Testis (tissue), 3 donors: ENCODE results near the gene STAT6. TPM values are rescaled to one million over a fixed set of nuclear protein-coding genes. Genes with fewer than 3 reads are reported as not detected.
A peak's percentile ranks its signal among the peaks of the same experiment; 100 is the strongest.

Source experiments
- DNase-seq: peaks from one replicate; pipeline ENCODE4 v3.0.0-alpha.2; 2019
- H3K27ac ChIP-seq, 2 donors: fragments of 200-600 bp; sonication (generic); one replicate each; pipeline ENCODE4 v1.5.1; 2019
- H3K27me3 ChIP-seq: fragments of 200-600 bp; sonication (generic); one replicate; pipeline ENCODE4 v1.5.1; 2019
- H3K36me3 ChIP-seq: fragments of 200-600 bp; sonication (generic); one replicate; pipeline ENCODE4 v1.5.1; 2017; ENCODE audit warnings: low read depth; ENCODE audit errors: missing control alignments
- H3K4me1 ChIP-seq: fragments of 200-600 bp; sonication (generic); one replicate; pipeline ENCODE4 v1.5.1; 2019
- H3K4me3 ChIP-seq, 2 donors: fragments of 200-600 bp; sonication (generic); one replicate each; pipeline ENCODE4 v1.5.1; 2017 to 2019
- H3K9me3 ChIP-seq: fragments of 200-600 bp; sonication (generic); one replicate; pipeline ENCODE4 v1.5.1; 2017
- CTCF ChIP-seq, 3 experiments: fragments of 450-650 bp in 2 of 3; fragments of 200-600 bp in 1 of 3; sonication (generic) in 1 of 3; IDR thresholded peaks; one replicate each; pipeline ENCODE4 v1.5.1; 2016 to 2019; ENCODE audit warnings: antibody characterized with exemption in 3 of 3, mild to moderate bottlenecking in 2 of 3, moderate library complexity in 1 of 3
- POLR2A ChIP-seq: fragments of 450-650 bp; IDR thresholded peaks from one replicate; pipeline ENCODE4 v1.6.1; 2017; ENCODE audit warnings: antibody characterized with exemption, mild to moderate bottlenecking, moderate library complexity
- WGBS, 2 donors: methylation state at CpG; one replicate each; pipeline ENCODE4 v1.1.5; 2018; 5-methylcytosine and 5-hydroxymethylcytosine counted together
- intact Hi-C: fragments of 100-400 bp; cut with DNase I; formaldehyde crosslinking; loops from one replicate; pipeline ENCODE4 v1.15.1; 2023; ENCODE audit warnings: low total_unique reads
- polyA plus RNA-seq: library from polyadenylated mRNA; stranded (reverse); fragments of 350-450 nt; fragmentation: Illumina TruSeq; extraction: RNeasy Lipid Tissue Mini Kit (QIAGEN cat#74804); gene quantifications from one replicate; pipeline ENCODE4 v1.2.3, GENCODE V29; 2014; ENCODE audit warnings: low read depth, low replicate concordance; ENCODE audit not compliant: insufficient read depth
- total RNA-seq, 2 donors: library from RNA; depleted of rRNA; stranded (reverse); fragments of >200 nt; gene quantifications; one replicate each; pipeline ENCODE4 v1.2.3, GENCODE V29; 2016

Gene STAT6
- total and polyA plus RNA-seq, 3 donors from 2014 or later, result 53.2 to 81.5 (median 66.2) TPM

GRCh38 chr12:57066245-57066644, 44.9 kb downstream of the STAT6 start:
- no peaks in the 10 kb centered on the region for H3K9me3 ChIP-seq
- H3K27ac ChIP-seq, result peak overlapping the region in 1 of 2 donors; percentile 62
- WGBS, 2 donors, result 55 to 70% methylated on average over 2 of the region's 2 CpGs
- intact Hi-C loops, result loop anchor here (5.0 kb wide), 1 partner anchor 46 kb away; the partner anchor contains the start of gene STAT6
- H3K27me3 ChIP-seq, result no peaks in the 10 kb centered on the region
- no peaks in the 10 kb centered on the region for H3K36me3 ChIP-seq
- DNase-seq, result no peak
- H3K4me3 ChIP-seq, result no peak overlapping the region
- H3K4me1 ChIP-seq, result peaks cover 4% of the 10 kb centered on the region
- TF ChIP-seq CTCF (IDR thresholded peaks at IDR 0.05), result no peak
- TF ChIP-seq POLR2A, result no peak

GRCh38 chr12:57063991-57064685, 47.0 kb downstream of the STAT6 start:
- no peaks in the 10 kb centered on the region for H3K27me3 ChIP-seq
- H3K9me3 ChIP-seq, result no peaks in the 10 kb centered on the region
- H3K36me3 ChIP-seq, result no peaks in the 10 kb centered on the region
- H3K4me1 ChIP-seq, result no peaks in the 10 kb centered on the region
- 78 to 82% methylated on average over 5 of the region's 5 CpGs for WGBS, 2 donors
- no peak overlapping the region for H3K27ac ChIP-seq
- intact Hi-C loops, result no loop called here
- no peak for TF ChIP-seq CTCF (IDR thresholded peaks at IDR 0.05)
- TF ChIP-seq POLR2A, result no peak
- DNase-seq, result no peak
- no peak overlapping the region for H3K4me3 ChIP-seq

- Histone ChIP-seq H3K9me3 (no peaks in the 10 kb centered on the region), H3K36me3 (no peaks in the 10 kb centered on the region), H3K27ac (no peak overlapping the region), H3K27me3 (no peaks in the 10 kb centered on the region), H3K4me1 (no peaks in the 10 kb centered on the region), H3K4me3 (no peak overlapping the region)
- DNase-seq, result no peak
- intact Hi-C loops, result no loop called here
- TF ChIP-seq POLR2A, result no peak
- no peak for TF ChIP-seq CTCF (IDR thresholded peaks at IDR 0.05)
- WGBS, 2 donors, result 95% methylated on average over 1 of the region's 1 CpG
Measured at GRCh38 chr12:57058454-57058853, 52.7 kb downstream of the STAT6 start.

GRCh38 chr12:57057067-57057751, 54.0 kb downstream of the STAT6 start:
- TF ChIP-seq POLR2A, result no peak
- no peak for TF ChIP-seq CTCF (IDR thresholded peaks at IDR 0.05)
- 63 to 76% methylated on average over 6 of the region's 6 CpGs for WGBS, 2 donors
- no peaks in the 10 kb centered on the region for H3K4me1 ChIP-seq
- H3K4me3 ChIP-seq, result no peak overlapping the region
- H3K27ac ChIP-seq, result peak overlapping the region; percentile 10 to 78
- no peak for DNase-seq
- no peaks in the 10 kb centered on the region for H3K36me3 ChIP-seq
- H3K27me3 ChIP-seq, result no peaks in the 10 kb centered on the region
- intact Hi-C loops, result no loop called here
- H3K9me3 ChIP-seq, result no peaks in the 10 kb centered on the region
